GM18909 (cell line): ENCODE measurements around the gene LIG3.
A peak's percentile ranks its signal among the peaks of the same experiment; 100 is the strongest.
"Not testable (repeated sequence)": the region's sequence is repeated elsewhere in the genome, so short reads cannot be mapped to it uniquely, and the experiment has no call there.

Experiments
- ATAC-seq: cut with Tn5 transposase; IDR thresholded peaks from one replicate; pipeline ENCODE4 v1.9.1; 2021; ENCODE audit warnings: mild to moderate bottlenecking; ENCODE audit not compliant: unreplicated experiment, poor library complexity

The LIG3 gene

GRCh38 chr17:34980353-34980680, at the start of gene LIG3:
LIG3 (plus strand) TSS chr17:34980512; CDS start chr17:34983006, 2,494 bp downstream.
- peak; percentile 86 for ATAC-seq

GRCh38 chr17:34950780-34951179, 29.5 kb upstream of the LIG3 start:
- not testable (repeated sequence) for ATAC-seq

GRCh38 chr17:34958438-34958837, 21.9 kb upstream of the LIG3 start:
- no peak for ATAC-seq

GRCh38 chr17:34961093-34961911, 19.0 kb upstream of the LIG3 start, which contains the start of the genes CCT6B and ZNF830:
CCT6B (minus strand) TSS chr17:34961460; CDS start chr17:34961393, 67 bp downstream.
ZNF830 (plus strand) TSS chr17:34961540; CDS start chr17:34961567, 27 bp downstream.
- peak; percentile 94 for ATAC-seq

GRCh38 chr17:34974179-34974578, 6.1 kb upstream of the LIG3 start:
- no peak for ATAC-seq

GRCh38 chr17:34974794-34975785, 5.2 kb upstream of the LIG3 start:
- ATAC-seq: no peak

- no peak for ATAC-seq
These were observed 1.2 kb upstream of the LIG3 start for GRCh38 chr17:34979153-34979552.

GRCh38 chr17:34979650-34980352, 511 bp upstream of the LIG3 start:
- no peak for ATAC-seq

GRCh38 chr17:34980681-34981537, 597 bp downstream of the LIG3 start:
- peak; percentile 78 for ATAC-seq

GRCh38 chr17:34981538-34982241, 1.4 kb downstream of the LIG3 start:
- ATAC-seq: no peak

GRCh38 chr17:34987232-34987631, 6.9 kb downstream of the LIG3 start:
- no peak for ATAC-seq

GRCh38 chr17:34988644-34989043, 8.3 kb downstream of the LIG3 start:
- no peak for ATAC-seq

- ATAC-seq: no peak
These were observed 9.2 kb downstream of the LIG3 start for GRCh38 chr17:34989473-34989872.

- ATAC-seq: no peak
These were observed 10.6 kb downstream of the LIG3 start for GRCh38 chr17:34990921-34991365.

GRCh38 chr17:34991606-34992005, 11.3 kb downstream of the LIG3 start:
- ATAC-seq: no peak

GRCh38 chr17:34993031-34993430, 12.7 kb downstream of the LIG3 start:
- no peak for ATAC-seq

- ATAC-seq: no peak
These were observed 16.3 kb downstream of the LIG3 start for GRCh38 chr17:34996422-34997285.

GRCh38 chr17:34997355-34997862, 17.1 kb downstream of the LIG3 start:
- no peak for ATAC-seq
